Measurements from ENCODE around the gene HOXA3. TPM values are rescaled to one million over a fixed set of nuclear protein-coding genes. Genes with fewer than 3 reads are reported as not detected.

The HOXA3 gene
- total and polyA plus RNA-seq, 2 experiments from 2014 or later = 0.83 to 4.1 TPM

DNA sequence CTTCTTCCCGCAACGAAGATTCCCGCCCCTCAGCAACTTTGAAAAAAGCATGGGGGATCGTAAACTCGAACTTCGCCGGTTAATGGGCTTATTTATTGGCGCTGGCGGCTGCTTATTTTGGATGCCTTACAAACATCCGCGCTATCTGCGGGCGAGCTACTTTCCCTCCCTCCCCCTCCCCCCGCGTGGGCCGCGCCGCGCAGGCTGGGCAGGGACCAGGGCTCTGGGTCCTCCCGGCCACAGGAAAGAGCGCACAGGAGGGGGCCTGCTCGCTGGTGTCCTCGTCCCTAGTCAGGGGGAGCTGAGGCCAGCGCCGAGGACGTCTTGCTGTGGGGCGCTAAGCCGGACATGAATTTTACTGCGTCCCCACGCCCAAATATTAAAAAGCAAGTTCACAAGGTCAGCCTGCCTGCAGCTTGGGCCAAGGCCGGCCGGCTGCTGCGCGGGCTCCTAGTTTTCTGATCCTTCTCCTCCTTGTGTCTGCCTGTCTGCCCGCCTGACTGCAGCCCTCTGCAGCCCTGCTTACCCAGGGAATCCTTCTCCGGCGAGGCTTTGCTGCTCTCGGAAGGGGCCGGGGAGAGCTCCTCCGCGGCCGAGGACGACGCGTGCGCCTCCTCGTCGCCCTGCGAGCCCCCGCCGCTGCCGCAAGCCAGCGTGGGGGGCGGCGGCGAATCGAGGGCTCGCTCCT, 20.6 kb upstream of the HOXA3 start:
- H3K4me3 ChIP-seq = peak overlapping the region; percentile 61
- peaks cover 99% of the 10 kb centered on the region for H3K27me3 ChIP-seq
- peak overlapping the region; percentile 45 for H2AFZ ChIP-seq
- no peak for DNase-seq (ENCODE audit: low spot score)
- no peaks in the 10 kb centered on the region for H3K9me3 ChIP-seq (ENCODE audit: low read depth)
- H3K27ac ChIP-seq = peak overlapping the region; percentile 96
- H3K9me2 ChIP-seq (replicated peaks; ENCODE audit: insufficient read depth) = no peaks in the 10 kb centered on the region
- H3K36me3 ChIP-seq (replicated peaks; ENCODE audit: insufficient read depth, low read depth) = no peaks in the 10 kb centered on the region
- H3K4me1 ChIP-seq (ENCODE audit: insufficient read depth) = peaks cover 12% of the 10 kb centered on the region
- H3K79me2 ChIP-seq = peaks cover 99% of the 10 kb centered on the region
- peaks cover 16% of the 10 kb centered on the region for H4K20me1 ChIP-seq (ENCODE audit: insufficient read depth, poor library complexity, severe bottlenecking)
- H3K4me2 ChIP-seq = peak overlapping the region; percentile 96
- TF ChIP-seq EZH2 (IDR thresholded peaks at IDR 0.05; ENCODE audit: borderline replicate concordance) = peak; percentile 90
- TF ChIP-seq EZH2phosphoT487 (IDR thresholded peaks at IDR 0.05; ENCODE audit: low read depth, severe bottlenecking, unreplicated experiment) = peak; percentile 58
- TF ChIP-seq, protein P1, sequence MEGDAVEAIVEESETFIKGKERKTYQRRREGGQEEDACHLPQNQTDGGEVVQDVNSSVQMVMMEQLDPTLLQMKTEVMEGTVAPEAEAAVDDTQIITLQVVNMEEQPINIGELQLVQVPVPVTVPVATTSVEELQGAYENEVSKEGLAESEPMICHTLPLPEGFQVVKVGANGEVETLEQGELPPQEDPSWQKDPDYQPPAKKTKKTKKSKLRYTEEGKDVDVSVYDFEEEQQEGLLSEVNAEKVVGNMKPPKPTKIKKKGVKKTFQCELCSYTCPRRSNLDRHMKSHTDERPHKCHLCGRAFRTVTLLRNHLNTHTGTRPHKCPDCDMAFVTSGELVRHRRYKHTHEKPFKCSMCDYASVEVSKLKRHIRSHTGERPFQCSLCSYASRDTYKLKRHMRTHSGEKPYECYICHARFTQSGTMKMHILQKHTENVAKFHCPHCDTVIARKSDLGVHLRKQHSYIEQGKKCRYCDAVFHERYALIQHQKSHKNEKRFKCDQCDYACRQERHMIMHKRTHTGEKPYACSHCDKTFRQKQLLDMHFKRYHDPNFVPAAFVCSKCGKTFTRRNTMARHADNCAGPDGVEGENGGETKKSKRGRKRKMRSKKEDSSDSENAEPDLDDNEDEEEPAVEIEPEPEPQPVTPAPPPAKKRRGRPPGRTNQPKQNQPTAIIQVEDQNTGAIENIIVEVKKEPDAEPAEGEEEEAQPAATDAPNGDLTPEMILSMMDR (IDR thresholded peaks at IDR 0.05; ENCODE audit: poor library complexity) = no peak
- WGBS (ENCODE audit: low lambda C conversion rate, missing lambda C conversion rate) = 2% methylated on average over 54 of the region's 58 CpGs

DNA sequence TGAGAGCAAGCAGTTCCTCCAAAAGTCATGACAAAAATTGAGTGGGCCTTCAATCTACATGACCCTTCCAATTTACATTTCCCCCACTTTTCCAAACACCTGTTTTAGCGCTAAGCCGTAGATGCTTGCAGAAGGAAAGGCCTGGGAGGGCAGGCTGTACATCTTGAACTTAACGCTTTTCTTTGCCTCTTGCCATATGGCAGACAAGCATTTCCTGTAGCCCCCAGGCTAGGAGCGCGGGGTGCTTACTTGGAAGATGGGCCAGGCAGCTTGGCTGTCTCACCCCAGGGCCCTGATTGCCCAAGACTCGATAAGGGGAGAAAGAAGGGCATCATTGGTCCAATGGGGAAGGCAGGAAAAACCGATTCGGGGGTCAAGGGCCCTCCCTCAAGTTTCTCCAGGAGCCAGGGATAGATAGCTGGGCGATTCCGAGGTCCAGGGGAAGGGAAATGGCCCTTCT, 20.0 kb upstream of the HOXA3 start:
- WGBS (ENCODE audit: low lambda C conversion rate, missing lambda C conversion rate) = 19% methylated on average over 9 of the region's 10 CpGs
- TF ChIP-seq EZH2 (IDR thresholded peaks at IDR 0.05; ENCODE audit: borderline replicate concordance) = no peak
- TF ChIP-seq, protein P1 (IDR thresholded peaks at IDR 0.05; ENCODE audit: poor library complexity) = no peak
- TF ChIP-seq EZH2phosphoT487 (IDR thresholded peaks at IDR 0.05; ENCODE audit: low read depth, severe bottlenecking, unreplicated experiment) = no peak
- Histone ChIP-seq H3K9me2 (replicated peaks; ENCODE audit: insufficient read depth) (no peaks in the 10 kb centered on the region), H3K27me3 (peaks cover 100% of the 10 kb centered on the region), H4K20me1 (ENCODE audit: insufficient read depth, poor library complexity, severe bottlenecking) (peaks cover 16% of the 10 kb centered on the region), H3K36me3 (replicated peaks; ENCODE audit: insufficient read depth, low read depth) (no peaks in the 10 kb centered on the region), H3K79me2 (peaks cover 99% of the 10 kb centered on the region), H3K4me3 (peak overlapping the region; percentile 61), H3K4me2 (peak overlapping the region; percentile 96), H3K9me3 (ENCODE audit: low read depth) (no peaks in the 10 kb centered on the region), H3K27ac (peak overlapping the region; percentile 96), H2AFZ (no peak overlapping the region), H3K4me1 (ENCODE audit: insufficient read depth) (peaks cover 18% of the 10 kb centered on the region)
- DNase-seq (ENCODE audit: low spot score) = no peak

DNA sequence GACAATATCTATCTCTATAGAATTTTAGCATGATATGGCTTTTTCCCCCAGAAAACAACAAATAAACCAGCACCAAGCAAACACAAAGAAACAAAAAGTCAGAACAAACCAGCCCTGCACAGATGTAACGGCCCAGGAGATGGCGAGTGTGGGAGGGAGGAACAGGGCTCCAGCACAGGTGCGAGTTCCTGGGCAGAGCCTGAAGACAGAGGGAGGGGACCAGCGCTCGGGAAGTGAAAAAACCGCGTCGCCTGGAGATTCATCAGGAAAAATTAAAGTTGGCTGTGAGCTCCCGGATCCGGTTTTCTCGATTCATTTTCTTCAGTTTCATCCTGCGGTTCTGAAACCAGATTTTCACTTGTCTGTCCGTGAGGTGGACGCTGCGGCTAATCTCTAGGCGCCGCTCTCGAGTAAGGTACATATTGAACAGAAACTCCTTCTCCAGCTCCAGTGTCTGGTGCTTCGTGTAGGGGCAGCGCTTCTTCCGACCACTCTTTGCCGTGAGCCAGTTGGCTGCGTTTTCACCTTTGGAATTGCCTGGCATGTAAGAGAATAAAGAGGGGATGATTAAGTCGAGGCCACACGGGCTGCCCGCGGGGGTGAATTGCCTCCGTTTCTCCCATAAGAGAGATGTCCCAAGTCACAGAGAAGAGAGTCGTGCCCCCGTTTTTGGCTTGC, 19.4 kb upstream of the HOXA3 start:
- DNase-seq (ENCODE audit: low spot score) = no peak
- Histone ChIP-seq H2AFZ (no peak overlapping the region), H3K27me3 (peaks cover 100% of the 10 kb centered on the region)

More for the DNA sequence above, 19.4 kb upstream of the HOXA3 start:
- TF ChIP-seq EZH2phosphoT487 (IDR thresholded peaks at IDR 0.05; ENCODE audit: low read depth, severe bottlenecking, unreplicated experiment) (no peak), EZH2 (IDR thresholded peaks at IDR 0.05; ENCODE audit: borderline replicate concordance) (no peak)
- TF ChIP-seq, protein P1 (IDR thresholded peaks at IDR 0.05; ENCODE audit: poor library complexity) = no peak
- Histone ChIP-seq H4K20me1 (ENCODE audit: insufficient read depth, poor library complexity, severe bottlenecking) (peaks cover 16% of the 10 kb centered on the region), H3K79me2 (peaks cover 99% of the 10 kb centered on the region), H3K4me1 (ENCODE audit: insufficient read depth) (peaks cover 13% of the 10 kb centered on the region), H3K4me3 (peak overlapping the region; percentile 34), H3K36me3 (replicated peaks; ENCODE audit: insufficient read depth, low read depth) (no peaks in the 10 kb centered on the region), H3K9me2 (replicated peaks; ENCODE audit: insufficient read depth) (no peaks in the 10 kb centered on the region), H3K4me2 (peak overlapping the region; percentile 96), H3K9me3 (ENCODE audit: low read depth) (no peaks in the 10 kb centered on the region), H3K27ac (peak overlapping the region; percentile 96)
- 11% methylated on average over 30 of the region's 30 CpGs for WGBS (ENCODE audit: low lambda C conversion rate, missing lambda C conversion rate)

All from hepatocyte (in vitro differentiated cells).